Tibial artery (tissue), 4 donors: ENCODE results near the gene DHX15.

Source experiments
- DNase-seq, 2 donors: peaks; one replicate each; pipeline ENCODE4 v3.0.0-alpha.2; 2019
- H3K27ac ChIP-seq, 2 donors: fragments of 200-600 bp; sonication (generic) in 1 of 2; 1 replicate in 1 of 2; 2 replicates in 1 of 2; pipeline ENCODE4 v1.5.1; 2018 to 2019; ENCODE audit warnings: mild to moderate bottlenecking in 1 of 2
- H3K27me3 ChIP-seq, 2 donors: fragments of 200-600 bp; sonication (generic) in 1 of 2; one replicate each; pipeline versions ENCODE4 v1.5.1 to v1.6.0; 2016 to 2019
- H3K36me3 ChIP-seq, 3 donors: fragments of 200-600 bp; sonication (generic) in 2 of 3; one replicate each; pipeline ENCODE4 v1.5.1; 2016 to 2019; ENCODE audit warnings: mild to moderate bottlenecking in 2 of 3
- H3K4me1 ChIP-seq, 4 donors: fragments of 200-600 bp; sonication (generic) in 2 of 4; 1 replicate in 3 of 4; 2 replicates in 1 of 4; pipeline ENCODE4 v1.5.1; 2016 to 2019
- H3K4me3 ChIP-seq, 2 donors: fragments of 200-600 bp; sonication (generic) in 1 of 2; 1 replicate in 1 of 2; 2 replicates in 1 of 2; pipeline ENCODE4 v1.5.1; 2018 to 2019; ENCODE audit warnings: mild to moderate bottlenecking in 2 of 2
- H3K9me3 ChIP-seq, 3 donors: fragments of 200-600 bp; sonication (generic) in 1 of 3; one replicate each; pipeline ENCODE4 v1.5.1; 2016 to 2019
- CTCF ChIP-seq, 2 experiments: fragments of 200-600 bp in 1 of 2; fragments of 450-650 bp in 1 of 2; IDR thresholded peaks; one replicate each; pipeline ENCODE4 v1.5.1; 2017 to 2019; ENCODE audit warnings: antibody characterized with exemption in 2 of 2, mild to moderate bottlenecking in 1 of 2, moderate library complexity in 1 of 2
- intact Hi-C: fragments of 100-400 bp; cut with DNase I; formaldehyde crosslinking; loops from one replicate; pipeline ENCODE4 v1.15.0; 2023; ENCODE audit warnings: low total_unique reads

Gene DHX15

DNA sequence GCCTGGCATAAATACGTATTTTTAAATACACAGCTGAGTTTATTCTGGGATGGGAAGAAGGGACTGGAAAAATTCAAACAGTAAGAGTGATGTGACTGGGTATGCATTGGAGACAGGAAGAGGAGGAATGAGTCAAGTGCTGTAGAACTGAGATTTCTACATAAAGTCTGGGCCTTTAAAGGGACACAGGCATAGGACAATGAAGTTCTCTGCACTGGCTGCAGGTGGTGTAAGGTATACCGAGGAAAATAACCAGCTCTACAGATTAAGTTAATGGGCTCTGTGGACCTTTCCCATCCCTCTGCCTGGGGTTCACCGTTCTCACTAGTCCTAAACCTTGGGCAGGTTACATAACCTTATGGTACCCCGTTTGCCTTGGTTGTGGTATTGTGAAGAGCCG lies 68.7 kb downstream of the DHX15 start:
- Histone ChIP-seq H3K4me3 (no peak overlapping the region), H3K9me3 (no peaks in the 10 kb centered on the region), H3K4me1 (peaks cover 0 to 14% (median 2%) of the 10 kb centered on the region in 4 donors), H3K27me3 (no peaks in the 10 kb centered on the region), H3K27ac (no peak overlapping the region), H3K36me3 (peaks cover 7 to 27% (median 8%) of the 10 kb centered on the region in 3 donors)
- intact Hi-C loops: no loop called here
- TF ChIP-seq CTCF (IDR thresholded peaks at IDR 0.05): no peak
- DNase-seq: no peak

DNA sequence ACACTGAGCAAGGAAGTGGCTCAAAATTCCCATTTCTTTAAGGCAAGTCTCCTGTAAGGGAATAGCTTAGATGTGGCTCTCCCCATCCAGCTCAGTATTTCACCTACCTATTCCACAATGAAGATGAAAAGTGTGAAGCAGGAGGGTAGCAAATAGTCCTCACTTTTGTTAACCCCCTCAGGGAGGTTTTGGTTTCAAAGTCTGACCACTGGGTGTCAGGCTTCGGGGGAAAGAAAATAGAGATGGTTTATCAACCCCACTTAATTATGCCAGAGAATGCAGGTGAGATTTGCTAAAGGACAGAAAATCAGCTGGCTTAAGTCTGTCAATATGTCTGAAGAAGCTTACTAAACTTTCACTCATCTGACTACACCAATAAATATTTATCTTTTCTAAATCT lies 69.5 kb downstream of the DHX15 start:
- H3K27me3 ChIP-seq: no peaks in the 10 kb centered on the region
- intact Hi-C loops: no loop called here
- peaks cover 7 to 27% (median 8%) of the 10 kb centered on the region in 3 donors for H3K36me3 ChIP-seq
- H3K4me3 ChIP-seq: no peak overlapping the region
- no peaks in the 10 kb centered on the region for H3K9me3 ChIP-seq
- H3K27ac ChIP-seq: no peak overlapping the region
- no peak for TF ChIP-seq CTCF (IDR thresholded peaks at IDR 0.05)
- no peak for DNase-seq
- peaks cover 0 to 10% (median 2%) of the 10 kb centered on the region in 4 donors for H3K4me1 ChIP-seq

GRCh38 chr4:24513718-24514117 lies 70.6 kb downstream of the DHX15 start:
- H3K4me3 ChIP-seq: no peak overlapping the region
- no peaks in the 10 kb centered on the region for H3K27me3 ChIP-seq
- H3K27ac ChIP-seq: no peak overlapping the region
- H3K9me3 ChIP-seq: no peaks in the 10 kb centered on the region
- intact Hi-C loops: no loop called here
- no peak for DNase-seq
- H3K4me1 ChIP-seq: peaks cover 0 to 5% (median 0%) of the 10 kb centered on the region in 4 donors
- TF ChIP-seq CTCF (IDR thresholded peaks at IDR 0.05): no peak
- H3K36me3 ChIP-seq: peaks cover 2 to 24% (median 5%) of the 10 kb centered on the region in 3 donors

DNA sequence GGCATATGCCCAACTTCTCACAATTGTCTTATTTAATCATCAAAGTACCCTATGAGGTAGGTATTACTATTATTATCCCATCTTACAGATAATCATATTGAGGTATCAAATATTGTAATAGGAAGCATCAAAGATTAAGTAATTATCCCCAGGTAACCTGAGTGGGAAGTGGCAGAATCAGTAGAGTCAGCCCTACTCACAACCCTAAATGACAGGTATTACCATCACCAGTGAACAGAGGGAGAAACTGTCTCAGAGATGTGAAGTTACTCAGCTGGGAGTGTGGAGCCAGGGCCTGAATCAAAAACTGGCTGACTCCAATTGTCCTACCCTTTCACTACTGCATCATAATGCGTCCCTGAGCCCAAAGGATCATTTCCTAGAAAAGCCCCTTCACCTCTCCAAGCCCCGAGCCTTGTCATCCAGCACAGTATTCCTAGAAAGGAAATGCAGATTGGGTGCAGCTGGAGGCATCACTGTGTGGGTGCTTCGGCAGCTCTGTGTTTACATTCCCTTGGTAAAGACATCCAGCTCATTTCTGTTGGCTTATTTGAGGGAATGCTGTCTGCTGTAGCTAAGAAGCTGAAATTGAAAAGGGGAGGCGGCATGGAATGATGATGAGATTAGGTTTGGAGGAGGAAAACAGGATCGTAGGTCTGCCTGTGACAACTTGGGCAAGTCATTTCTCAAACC lies 72.8 kb downstream of the DHX15 start:
- TF ChIP-seq CTCF (IDR thresholded peaks at IDR 0.05): no peak
- no peak overlapping the region for H3K27ac ChIP-seq
- no peaks in the 10 kb centered on the region for H3K27me3 ChIP-seq
- no peaks in the 10 kb centered on the region for H3K4me1 ChIP-seq
- DNase-seq: no peak
- no peak overlapping the region for H3K4me3 ChIP-seq
- peaks cover 0 to 16% (median 5%) of the 10 kb centered on the region in 3 donors for H3K36me3 ChIP-seq
- H3K9me3 ChIP-seq: no peaks in the 10 kb centered on the region
- intact Hi-C loops: no loop called here

- Histone ChIP-seq H3K4me3 (no peak overlapping the region), H3K27me3 (no peaks in the 10 kb centered on the region), H3K4me1 (no peaks in the 10 kb centered on the region), H3K27ac (no peak overlapping the region), H3K9me3 (no peaks in the 10 kb centered on the region), H3K36me3 (peaks cover 0 to 15% (median 5%) of the 10 kb centered on the region in 3 donors)
- no peak for DNase-seq
- no peak for TF ChIP-seq CTCF (IDR thresholded peaks at IDR 0.05)
- intact Hi-C loops: no loop called here
These were observed 74.3 kb downstream of the DHX15 start for GRCh38 chr4:24510091-24510490.
